Measurements from ENCODE around the gene PCK1.
A peak's percentile ranks its signal among the peaks of the same experiment; 100 is the strongest.

PCK1 gene

DNA sequence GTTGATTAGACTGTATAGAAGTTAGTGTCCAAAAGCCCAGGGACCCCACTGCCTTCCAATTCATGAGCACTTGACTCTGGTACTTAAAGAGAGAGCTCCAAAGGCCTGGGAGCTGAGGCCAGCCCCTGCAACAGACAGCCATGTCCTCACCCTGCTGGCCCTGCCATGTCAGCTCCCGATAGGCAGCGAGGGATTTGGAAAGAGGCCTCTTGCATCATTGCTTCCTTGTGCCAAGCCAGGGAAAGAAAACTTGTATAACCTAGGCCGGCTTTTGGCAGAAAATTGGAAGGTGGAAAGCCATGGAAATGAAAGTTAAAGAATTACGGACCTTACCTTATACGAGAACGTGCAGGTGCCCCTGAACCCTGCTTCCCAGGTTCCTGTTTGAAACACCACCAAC lies 8.4 kb upstream of the PCK1 start:
- Histone ChIP-seq H3K4me3 (ENCODE audit: low read length in 2 of 2) (no peak overlapping the region), H3K4me1 (ENCODE audit: control insufficient read depth, insufficient read depth, low read length) (peaks cover 4% of the 10 kb centered on the region), H3K9me3 (ENCODE audit: control insufficient read depth in 2 of 2, low read length in 2 of 2) (no peaks in the 10 kb centered on the region), H3K27ac (ENCODE audit: low read length) (no peak overlapping the region), H3K27me3 (ENCODE audit: control insufficient read depth in 1 of 2, insufficient read depth in 2 of 2, low read length in 2 of 2) (peaks cover 3 to 11% of the 10 kb centered on the region in 2 donors), H3K36me3 (ENCODE audit: control insufficient read depth in 2 of 2, insufficient read depth in 2 of 2, low read length in 2 of 2) (no peaks in the 10 kb centered on the region), H3K9ac (ENCODE audit: low read length in 2 of 2) (no peak overlapping the region)

DNA sequence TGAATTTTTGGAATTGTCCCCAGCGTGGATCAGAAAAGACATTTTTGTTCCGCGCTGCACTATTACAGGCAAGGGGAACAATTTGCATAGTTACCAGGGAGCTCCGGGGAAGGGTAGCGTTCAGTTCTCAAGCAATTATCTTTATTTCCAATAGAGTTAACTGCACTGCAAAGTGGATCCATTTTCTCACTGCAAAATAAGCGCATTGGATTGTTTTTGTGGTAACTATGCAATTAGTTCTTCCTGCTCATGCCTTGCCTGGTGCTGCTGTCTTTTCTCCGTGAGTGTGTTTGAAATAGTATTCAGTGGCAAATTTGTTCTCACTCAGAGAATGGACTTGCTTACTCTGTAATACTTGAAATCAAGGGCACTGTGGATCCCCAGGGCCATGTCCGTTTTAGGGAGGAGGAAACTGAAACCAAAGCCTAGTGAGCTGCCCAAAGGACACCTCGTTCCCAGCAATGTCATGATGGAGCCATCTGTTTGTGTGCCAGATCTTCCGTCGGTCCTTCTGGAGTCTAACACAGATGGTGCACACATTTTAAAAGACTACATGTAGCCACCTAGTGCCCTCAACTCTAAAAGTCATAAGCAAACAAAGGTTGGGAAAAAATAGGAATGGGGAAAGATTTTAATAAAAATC lies 7.4 kb upstream of the PCK1 start:
- Histone ChIP-seq H3K4me1 (ENCODE audit: control insufficient read depth, insufficient read depth, low read length) (peaks cover 2% of the 10 kb centered on the region), H3K4me3 (ENCODE audit: low read length in 2 of 2) (no peak overlapping the region), H3K27ac (ENCODE audit: low read length) (no peak overlapping the region), H3K36me3 (ENCODE audit: control insufficient read depth in 2 of 2, insufficient read depth in 2 of 2, low read length in 2 of 2) (no peaks in the 10 kb centered on the region), H3K9ac (ENCODE audit: low read length in 2 of 2) (no peak overlapping the region), H3K27me3 (ENCODE audit: control insufficient read depth in 1 of 2, insufficient read depth in 2 of 2, low read length in 2 of 2) (peaks cover 3 to 11% of the 10 kb centered on the region in 2 donors), H3K9me3 (ENCODE audit: control insufficient read depth in 2 of 2, low read length in 2 of 2) (no peaks in the 10 kb centered on the region)

DNA sequence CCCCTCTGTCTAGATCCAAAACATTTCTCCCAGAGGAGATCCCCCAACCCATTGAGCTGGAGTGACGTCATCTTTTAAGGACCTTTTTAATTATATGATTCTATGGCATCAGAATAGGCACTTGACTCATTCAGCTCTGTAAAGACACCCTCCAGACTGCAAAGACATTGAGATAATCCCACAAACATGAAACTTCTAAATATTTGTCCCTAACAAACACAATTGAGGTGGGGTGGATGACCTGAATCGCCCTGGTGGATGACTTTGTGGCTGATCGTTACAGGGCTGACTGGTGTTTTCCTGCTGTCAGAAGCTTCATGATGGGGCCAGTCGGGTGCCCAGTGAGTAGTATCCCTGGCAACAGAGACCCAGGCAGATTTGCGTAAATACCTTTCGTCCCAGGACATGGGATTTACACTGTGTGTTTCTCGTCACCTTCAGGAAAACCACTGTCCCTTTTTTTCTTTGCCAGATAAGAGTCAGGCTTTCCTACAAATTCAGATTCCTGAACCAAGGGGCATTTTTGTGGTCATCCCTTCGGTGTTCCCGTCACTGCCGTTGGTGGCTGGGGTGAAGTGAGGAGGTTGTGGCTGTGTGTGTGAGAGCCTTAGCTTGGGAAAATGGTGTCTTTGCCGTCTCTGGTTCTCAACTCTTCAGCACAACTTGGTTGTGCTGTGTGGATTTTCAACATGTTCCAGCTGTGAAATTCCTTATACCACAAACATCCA lies 5.3 kb upstream of the PCK1 start:
- H3K9ac ChIP-seq (ENCODE audit: low read length in 2 of 2): no peak overlapping the region
- H3K27me3 ChIP-seq (ENCODE audit: control insufficient read depth in 1 of 2, insufficient read depth in 2 of 2, low read length in 2 of 2): peaks cover 4 to 11% of the 10 kb centered on the region in 2 donors
- H3K27ac ChIP-seq (ENCODE audit: low read length): no peak overlapping the region
- H3K4me1 ChIP-seq (ENCODE audit: control insufficient read depth, insufficient read depth, low read length): peaks cover 3% of the 10 kb centered on the region
- H3K4me3 ChIP-seq (ENCODE audit: low read length in 2 of 2): no peak overlapping the region
- H3K36me3 ChIP-seq (ENCODE audit: control insufficient read depth in 2 of 2, insufficient read depth in 2 of 2, low read length in 2 of 2): no peaks in the 10 kb centered on the region
- no peaks in the 10 kb centered on the region for H3K9me3 ChIP-seq (ENCODE audit: control insufficient read depth in 2 of 2, low read length in 2 of 2)

DNA sequence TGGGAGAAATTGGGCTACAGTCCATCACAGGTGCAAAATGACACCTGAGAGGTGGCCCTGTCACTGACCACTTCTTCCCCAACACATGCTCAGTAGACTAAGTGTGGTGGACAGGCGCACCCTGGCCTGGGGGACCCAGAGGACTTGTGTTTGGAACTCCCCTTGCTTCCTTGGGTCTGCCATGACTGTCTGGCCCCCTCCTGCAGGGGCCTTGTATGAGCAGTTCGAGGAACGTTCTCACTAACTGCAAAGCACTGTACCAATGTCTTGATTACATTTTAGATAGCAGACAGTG lies 4.0 kb upstream of the PCK1 start:
- H3K36me3 ChIP-seq (ENCODE audit: control insufficient read depth in 2 of 2, insufficient read depth in 2 of 2, low read length in 2 of 2): no peaks in the 10 kb centered on the region
- no peak overlapping the region for H3K27ac ChIP-seq (ENCODE audit: low read length)
- H3K9me3 ChIP-seq (ENCODE audit: control insufficient read depth in 2 of 2, low read length in 2 of 2): no peaks in the 10 kb centered on the region
- peaks cover 4 to 7% of the 10 kb centered on the region in 2 donors for H3K27me3 ChIP-seq (ENCODE audit: control insufficient read depth in 1 of 2, insufficient read depth in 2 of 2, low read length in 2 of 2)
- peaks cover 6% of the 10 kb centered on the region for H3K4me1 ChIP-seq (ENCODE audit: control insufficient read depth, insufficient read depth, low read length)
- no peak overlapping the region for H3K4me3 ChIP-seq (ENCODE audit: low read length in 2 of 2)
- H3K9ac ChIP-seq (ENCODE audit: low read length in 2 of 2): no peak overlapping the region

DNA sequence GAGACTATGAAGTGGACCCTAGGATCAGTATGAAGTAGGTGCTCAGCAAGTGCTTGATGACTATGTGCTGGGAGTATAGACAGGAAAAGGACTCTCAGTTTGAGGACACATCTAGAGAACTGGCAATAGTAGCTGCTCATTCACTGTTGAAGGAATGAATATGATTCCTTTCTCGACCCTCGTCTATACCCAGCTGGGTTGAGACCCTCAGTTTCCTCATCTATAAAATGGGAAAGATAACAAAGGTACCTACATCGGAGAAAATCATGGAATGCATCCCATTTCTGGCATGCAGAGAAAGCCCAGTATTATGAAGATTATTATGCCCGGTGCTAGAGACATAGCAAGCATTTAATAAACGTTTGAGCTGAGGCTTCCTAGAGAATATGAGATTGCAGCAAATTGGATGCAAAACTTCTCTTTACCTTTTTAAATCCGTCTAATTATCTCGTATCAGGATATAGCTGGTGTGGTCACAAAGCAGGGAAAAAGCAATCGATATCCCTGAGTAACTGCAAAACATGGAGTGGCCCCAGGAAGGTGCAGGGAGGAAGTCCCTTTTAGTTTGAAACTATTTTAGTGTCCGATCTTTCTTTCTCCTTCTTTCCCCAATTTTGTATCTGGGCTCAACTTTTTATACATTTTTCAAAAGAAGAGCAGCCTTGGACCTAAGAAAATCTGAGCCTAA lies 2.8 kb upstream of the PCK1 start:
- Histone ChIP-seq H3K4me3 (ENCODE audit: low read length in 2 of 2) (no peak overlapping the region), H3K27me3 (ENCODE audit: control insufficient read depth in 1 of 2, insufficient read depth in 2 of 2, low read length in 2 of 2) (peaks cover 4 to 7% of the 10 kb centered on the region in 2 donors), H3K9me3 (ENCODE audit: control insufficient read depth in 2 of 2, low read length in 2 of 2) (no peaks in the 10 kb centered on the region), H3K9ac (ENCODE audit: low read length in 2 of 2) (no peak overlapping the region), H3K27ac (ENCODE audit: low read length) (no peak overlapping the region), H3K4me1 (ENCODE audit: control insufficient read depth, insufficient read depth, low read length) (peaks cover 4% of the 10 kb centered on the region), H3K36me3 (ENCODE audit: control insufficient read depth in 2 of 2, insufficient read depth in 2 of 2, low read length in 2 of 2) (no peaks in the 10 kb centered on the region)

DNA sequence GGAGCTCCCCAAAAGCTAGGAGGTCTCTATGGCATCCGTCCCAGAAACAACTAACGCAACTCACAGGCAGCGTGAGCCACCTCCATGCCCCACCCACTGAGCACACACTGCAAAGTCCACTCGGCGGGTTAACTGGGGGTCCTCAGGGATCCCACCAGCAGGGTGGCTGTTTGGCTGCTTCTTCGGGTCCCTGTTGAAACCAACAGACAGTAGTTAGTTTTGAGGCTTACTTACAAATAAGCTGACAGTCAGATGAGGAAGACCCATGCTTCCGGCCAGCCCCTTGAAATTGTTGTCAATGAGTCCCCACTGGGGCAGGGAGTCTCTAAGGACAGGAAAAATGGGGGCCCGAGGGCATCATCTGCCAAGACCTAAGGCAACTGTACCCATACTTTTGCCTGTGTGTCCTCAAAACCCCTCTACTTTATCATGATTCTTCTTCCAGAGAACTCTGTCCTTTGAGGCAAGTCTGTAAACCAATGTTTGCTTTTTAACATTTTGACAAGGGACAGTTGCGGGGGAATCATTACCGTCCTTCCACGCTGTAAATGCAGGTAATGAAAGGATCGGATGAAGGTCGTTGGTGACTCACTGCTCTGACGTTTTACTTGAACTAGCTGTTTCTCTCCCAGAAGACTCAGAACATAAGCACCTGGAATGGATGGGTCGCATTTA lies 2.2 kb upstream of the PCK1 start:
- Histone ChIP-seq H3K4me3 (ENCODE audit: low read length in 2 of 2) (no peak overlapping the region), H3K27ac (ENCODE audit: low read length) (no peak overlapping the region), H3K36me3 (ENCODE audit: control insufficient read depth in 2 of 2, insufficient read depth in 2 of 2, low read length in 2 of 2) (no peaks in the 10 kb centered on the region), H3K9me3 (ENCODE audit: control insufficient read depth in 2 of 2, low read length in 2 of 2) (no peaks in the 10 kb centered on the region), H3K27me3 (ENCODE audit: control insufficient read depth in 1 of 2, insufficient read depth in 2 of 2, low read length in 2 of 2) (peaks cover 4 to 7% of the 10 kb centered on the region in 2 donors), H3K9ac (ENCODE audit: low read length in 2 of 2) (no peak overlapping the region), H3K4me1 (ENCODE audit: control insufficient read depth, insufficient read depth, low read length) (peaks cover 4% of the 10 kb centered on the region)

DNA sequence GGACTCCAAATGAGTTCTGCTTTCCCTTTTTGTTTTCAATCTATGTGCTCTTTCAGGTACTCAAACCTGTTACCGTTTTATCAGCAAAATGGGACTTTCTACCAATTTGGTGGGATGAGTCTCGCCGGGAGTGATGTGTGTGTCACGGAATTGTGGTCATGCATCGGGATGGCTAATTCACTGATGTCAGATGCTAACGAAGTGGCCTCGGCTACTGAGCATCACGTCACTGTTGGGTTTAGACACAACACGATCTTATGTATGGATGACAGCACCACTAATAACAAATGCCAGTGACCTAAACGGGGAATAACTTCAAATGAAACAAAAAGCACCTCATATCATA lies 1.6 kb upstream of the PCK1 start:
- H3K27me3 ChIP-seq (ENCODE audit: control insufficient read depth in 1 of 2, insufficient read depth in 2 of 2, low read length in 2 of 2): peaks cover 4 to 7% of the 10 kb centered on the region in 2 donors
- H3K4me3 ChIP-seq (ENCODE audit: low read length in 2 of 2): no peak overlapping the region
- H3K9me3 ChIP-seq (ENCODE audit: control insufficient read depth in 2 of 2, low read length in 2 of 2): no peaks in the 10 kb centered on the region
- H3K27ac ChIP-seq (ENCODE audit: low read length): no peak overlapping the region
- no peak overlapping the region for H3K9ac ChIP-seq (ENCODE audit: low read length in 2 of 2)
- H3K4me1 ChIP-seq (ENCODE audit: control insufficient read depth, insufficient read depth, low read length): peaks cover 4% of the 10 kb centered on the region
- H3K36me3 ChIP-seq (ENCODE audit: control insufficient read depth in 2 of 2, insufficient read depth in 2 of 2, low read length in 2 of 2): no peaks in the 10 kb centered on the region

DNA sequence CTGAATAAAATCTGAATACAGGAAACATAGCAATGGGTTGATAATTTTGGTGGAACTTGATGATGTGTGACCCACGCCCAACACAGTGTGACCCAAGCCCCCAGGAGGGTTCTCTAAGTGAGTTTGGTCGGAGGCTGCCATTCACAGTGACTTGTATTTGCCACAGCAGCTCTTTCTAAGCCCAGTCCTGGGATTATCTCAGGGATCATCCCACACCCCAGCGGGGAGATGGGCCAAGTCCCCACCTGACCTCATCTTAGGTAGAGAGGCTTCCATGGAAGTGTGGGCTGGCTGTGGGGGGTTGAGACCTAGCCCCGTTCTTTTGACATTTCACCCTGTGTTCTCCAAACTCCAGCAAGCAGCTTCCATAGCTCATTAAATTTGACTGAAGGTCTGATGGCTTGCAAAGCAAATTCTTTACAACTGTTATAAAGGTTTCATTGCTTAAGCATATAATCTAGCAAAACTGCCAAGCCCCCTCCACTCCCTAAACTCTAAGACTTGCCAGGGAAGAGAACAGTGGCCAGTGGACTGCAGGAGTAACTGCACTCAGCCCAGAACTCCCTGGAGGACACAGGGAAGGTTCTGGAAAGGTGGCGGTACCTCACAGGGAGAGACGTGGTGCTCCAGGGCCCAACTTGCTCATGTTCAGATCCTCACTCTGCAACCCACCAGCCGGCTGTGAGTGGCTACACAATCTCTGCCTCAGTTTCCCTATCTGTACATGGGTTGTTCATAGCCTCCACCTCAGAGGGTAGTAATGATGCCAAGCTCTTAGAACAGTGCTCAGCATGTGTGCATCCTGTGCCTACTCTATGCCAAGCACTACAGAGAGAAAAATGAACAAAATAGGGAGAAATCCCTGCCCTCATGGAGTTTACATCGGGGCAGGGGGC lies 1.0 kb upstream of the PCK1 start:
- Histone ChIP-seq H3K36me3 (ENCODE audit: control insufficient read depth in 2 of 2, insufficient read depth in 2 of 2, low read length in 2 of 2) (no peaks in the 10 kb centered on the region), H3K27me3 (ENCODE audit: control insufficient read depth in 1 of 2, insufficient read depth in 2 of 2, low read length in 2 of 2) (peaks cover 4 to 5% of the 10 kb centered on the region in 2 donors), H3K27ac (ENCODE audit: low read length) (no peak overlapping the region), H3K9me3 (ENCODE audit: control insufficient read depth in 2 of 2, low read length in 2 of 2) (no peaks in the 10 kb centered on the region), H3K4me1 (ENCODE audit: control insufficient read depth, insufficient read depth, low read length) (peaks cover 4% of the 10 kb centered on the region), H3K4me3 (ENCODE audit: low read length in 2 of 2) (no peak overlapping the region), H3K9ac (ENCODE audit: low read length in 2 of 2) (no peak overlapping the region)

DNA sequence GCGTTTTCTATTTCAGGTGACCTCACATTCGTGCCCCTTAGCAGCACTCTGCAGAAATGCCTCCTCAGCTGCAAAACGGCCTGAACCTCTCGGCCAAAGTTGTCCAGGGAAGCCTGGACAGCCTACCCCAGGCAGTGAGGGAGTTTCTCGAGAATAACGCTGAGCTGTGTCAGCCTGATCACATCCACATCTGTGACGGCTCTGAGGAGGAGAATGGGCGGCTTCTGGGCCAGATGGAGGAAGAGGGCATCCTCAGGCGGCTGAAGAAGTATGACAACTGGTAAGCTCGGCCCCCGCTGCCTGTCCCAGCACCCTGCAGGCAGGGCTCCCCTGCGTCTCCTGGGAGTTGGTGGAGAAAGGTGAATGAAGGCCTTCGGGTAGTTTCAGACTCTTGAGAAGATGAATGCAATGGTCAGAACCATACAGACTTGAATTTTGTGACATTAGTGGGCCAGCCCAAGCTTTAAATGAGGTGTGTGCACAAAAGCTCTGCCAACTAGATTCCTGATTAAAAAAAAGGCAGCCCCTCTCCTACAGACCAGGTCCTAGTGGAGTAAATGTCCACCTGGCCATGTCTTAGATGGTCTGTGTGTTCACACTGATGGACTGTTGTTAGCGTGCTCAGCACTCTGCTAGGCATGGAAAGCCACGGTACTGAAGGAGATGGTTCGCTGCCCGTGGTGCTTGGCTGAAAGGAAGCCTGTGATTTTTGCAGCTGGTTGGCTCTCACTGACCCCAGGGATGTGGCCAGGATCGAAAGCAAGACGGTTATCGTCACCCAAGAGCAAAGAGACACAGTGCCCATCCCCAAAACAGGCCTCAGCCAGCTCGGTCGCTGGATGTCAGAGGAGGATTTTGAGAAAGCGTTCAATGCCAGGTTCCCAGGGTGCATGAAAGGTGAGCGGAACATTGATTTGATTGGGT lies 708 bp downstream of the PCK1 start:
- peaks cover 4% of the 10 kb centered on the region for H3K4me1 ChIP-seq (ENCODE audit: control insufficient read depth, insufficient read depth, low read length)
- no peaks in the 10 kb centered on the region for H3K9me3 ChIP-seq (ENCODE audit: control insufficient read depth in 2 of 2, low read length in 2 of 2)
- H3K4me3 ChIP-seq (ENCODE audit: low read length in 2 of 2): peak overlapping the region in 1 of 2 donors; percentile 22
- H3K27me3 ChIP-seq (ENCODE audit: control insufficient read depth in 1 of 2, insufficient read depth in 2 of 2, low read length in 2 of 2): peaks cover 3% of the 10 kb centered on the region in 2 donors
- no peaks in the 10 kb centered on the region for H3K36me3 ChIP-seq (ENCODE audit: control insufficient read depth in 2 of 2, insufficient read depth in 2 of 2, low read length in 2 of 2)
- H3K9ac ChIP-seq (ENCODE audit: low read length in 2 of 2): no peak overlapping the region
- no peak overlapping the region for H3K27ac ChIP-seq (ENCODE audit: low read length)

All from stomach smooth muscle (tissue), 2 donors.